Calu3 (cell line): ENCODE results near the gene ADGRA1. TPM values are rescaled to one million over a fixed set of nuclear protein-coding genes. Genes with fewer than 3 reads are reported as not detected.

Experiments
- BruUV-seq: library from RNA; stranded (reverse); fragments of 400-500 nt; replicated peaks from 2 replicates; lab custom pipeline; 2021; lab: Mats Ljungman, UMichigan
- CTCF ChIA-PET: fragments of 300-600 bp; sonication (Branson Sonifier 250); formaldehyde crosslinking; loops from one replicate; lab custom pipeline; 2022; ENCODE audit warnings: antibody characterized with exemption; lab: Charles Lee
- DNase-seq: peaks from one replicate; pipeline ENCODE4 v3.0.0; 2022
- H3K27ac Mint-ChIP-seq: one replicate; pipeline ENCODE4 v1.8.0; 2022; ENCODE audit warnings: mixed read lengths; ENCODE audit not compliant: unreplicated experiment
- H3K27me3 Mint-ChIP-seq: one replicate; pipeline ENCODE4 v1.8.0; 2022; ENCODE audit warnings: mixed read lengths; ENCODE audit not compliant: unreplicated experiment
- H3K36me3 Mint-ChIP-seq: one replicate; pipeline ENCODE4 v1.8.0; 2022; ENCODE audit warnings: mild to moderate bottlenecking, moderate library complexity, mixed read lengths; ENCODE audit not compliant: insufficient read depth, unreplicated experiment
- H3K4me1 Mint-ChIP-seq: one replicate; pipeline ENCODE4 v1.8.0; 2022; ENCODE audit warnings: mild to moderate bottlenecking, low read depth, mixed read lengths; ENCODE audit not compliant: unreplicated experiment
- H3K4me3 Mint-ChIP-seq: one replicate; pipeline ENCODE4 v1.8.0; 2022; ENCODE audit warnings: mild to moderate bottlenecking, low read depth, moderate library complexity, mixed read lengths; ENCODE audit not compliant: unreplicated experiment
- H3K9me3 Mint-ChIP-seq: one replicate; pipeline ENCODE4 v1.8.0; 2022; ENCODE audit warnings: low read depth, mixed read lengths; ENCODE audit not compliant: unreplicated experiment
- CTCF ChIP-seq: fragments of 200-600 bp; IDR thresholded peaks from one replicate; pipeline ENCODE4 v1.8.0; 2022; ENCODE audit warnings: antibody characterized with exemption; ENCODE audit not compliant: unreplicated experiment
- intact Hi-C: fragments of 100-400 bp; cut with micrococcal nuclease; formaldehyde crosslinking; loops from one replicate; pipeline ENCODE4 v1.10.0; 2022; ENCODE audit not compliant: unreplicated experiment
- total RNA-seq: library from RNA; stranded (reverse); gene quantifications from 2 replicates; pipeline ENCODE4 v1.2.3, GENCODE V29; 2022

Gene ADGRA1
- total RNA-seq, 1 experiment from 2014 or later: not detected

GRCh38 chr10:133151543-133151972, 63.8 kb downstream of the ADGRA1 start:
- peaks cover 84% of the 10 kb centered on the region for H3K27me3 Mint-ChIP-seq

DNA sequence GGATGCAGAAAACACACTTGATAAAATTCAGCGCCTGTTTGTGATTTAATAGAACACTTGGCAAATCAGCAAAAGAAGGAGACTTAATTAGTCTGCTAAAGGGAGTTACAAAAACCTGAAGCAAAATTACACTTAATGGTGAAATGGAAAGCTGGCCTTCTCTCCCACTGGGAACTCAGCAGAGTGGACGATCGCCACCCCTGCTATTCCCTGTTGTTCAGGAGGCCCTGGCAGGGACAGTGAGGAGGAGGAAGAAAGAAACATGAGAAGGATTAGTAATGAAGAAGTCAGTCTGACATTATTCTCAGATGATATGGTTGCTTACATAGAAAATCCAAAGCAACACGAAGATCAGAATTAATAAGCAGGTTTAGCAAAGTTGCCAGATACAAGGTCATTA, 66.7 kb downstream of the ADGRA1 start:
- Mint-ChIP-seq H3K27me3 (peaks cover 57% of the 10 kb centered on the region), H3K27ac (no peak overlapping the region), H3K36me3 (no peaks in the 10 kb centered on the region), H3K4me1 (peaks cover 9% of the 10 kb centered on the region), H3K4me3 (no peak overlapping the region), H3K9me3 (no peaks in the 10 kb centered on the region)
- no peak for DNase-seq
- intact Hi-C loops: no loop called here
- CTCF ChIA-PET: no interaction called here
- TF ChIP-seq CTCF: no peak
- BruUV-seq: no TSS peak

More at GRCh38 chr10:133151543-133151972, 63.8 kb downstream of the ADGRA1 start:
- no peaks in the 10 kb centered on the region for H3K9me3 Mint-ChIP-seq
- no peak overlapping the region for H3K4me3 Mint-ChIP-seq
- intact Hi-C loops: no loop called here
- H3K36me3 Mint-ChIP-seq: no peaks in the 10 kb centered on the region
- CTCF ChIA-PET: no interaction called here
- no TSS peak for BruUV-seq
- no peak for DNase-seq
- H3K27ac Mint-ChIP-seq: no peak overlapping the region
- no peak for TF ChIP-seq CTCF
- H3K4me1 Mint-ChIP-seq: peaks cover 9% of the 10 kb centered on the region

DNA sequence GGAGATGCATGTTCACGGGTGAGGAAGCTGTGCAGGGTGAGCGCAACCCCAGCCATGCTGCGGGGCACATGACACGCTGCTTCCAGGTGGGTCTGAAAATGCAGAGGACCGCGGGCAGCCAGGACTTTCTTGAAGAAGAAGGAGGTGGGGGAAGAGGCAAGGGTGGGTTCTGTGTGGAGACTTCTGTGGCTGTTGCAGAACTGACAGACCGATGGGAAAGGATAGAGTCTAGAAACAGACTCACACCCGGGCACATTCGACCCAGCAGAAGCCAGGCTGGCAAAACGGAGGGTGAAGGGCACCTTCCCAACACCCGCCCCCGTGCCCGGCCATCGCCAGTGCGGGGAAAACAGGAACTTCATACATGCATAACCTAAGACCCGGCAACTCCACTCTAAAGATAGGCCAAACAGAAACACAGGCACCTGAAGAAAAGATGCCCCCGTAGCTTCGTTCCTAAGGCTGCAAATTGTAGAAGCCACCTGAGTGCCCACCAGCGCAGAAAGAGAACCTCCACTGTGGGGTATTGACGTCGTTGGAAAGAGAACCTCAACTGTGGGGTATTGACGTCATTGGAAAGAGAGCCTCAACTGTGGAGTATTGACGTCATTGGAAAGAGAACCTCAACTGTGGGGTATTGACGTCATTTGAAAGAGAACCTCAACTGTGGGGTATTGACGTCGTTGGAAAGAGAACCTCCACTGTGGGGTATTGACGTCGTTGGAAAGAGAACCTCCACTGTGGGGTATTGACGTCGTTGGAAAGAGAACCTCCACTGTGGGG, 67.5 kb downstream of the ADGRA1 start:
- no peaks in the 10 kb centered on the region for H3K36me3 Mint-ChIP-seq
- no peak for TF ChIP-seq CTCF
- CTCF ChIA-PET: no interaction called here
- no peak overlapping the region for H3K27ac Mint-ChIP-seq
- no peak for DNase-seq
- BruUV-seq: no TSS peak
- peaks cover 49% of the 10 kb centered on the region for H3K27me3 Mint-ChIP-seq
- H3K9me3 Mint-ChIP-seq: no peaks in the 10 kb centered on the region
- peaks cover 9% of the 10 kb centered on the region for H3K4me1 Mint-ChIP-seq
- intact Hi-C loops: no loop called here
- no peak overlapping the region for H3K4me3 Mint-ChIP-seq

- BruUV-seq: no TSS peak
- no peaks in the 10 kb centered on the region for H3K4me1 Mint-ChIP-seq
- CTCF ChIA-PET: no interaction called here
- no peak overlapping the region for H3K27ac Mint-ChIP-seq
- no peak for DNase-seq
- intact Hi-C loops: no loop called here
- no peak for TF ChIP-seq CTCF
- no peak overlapping the region for H3K4me3 Mint-ChIP-seq
- H3K36me3 Mint-ChIP-seq: no peaks in the 10 kb centered on the region
- H3K27me3 Mint-ChIP-seq: peaks cover 38% of the 10 kb centered on the region
- no peaks in the 10 kb centered on the region for H3K9me3 Mint-ChIP-seq
These were observed 69.2 kb downstream of the ADGRA1 start for GRCh38 chr10:133156674-133157579.
